Measurements from ENCODE around the gene CBX1. TPM values are rescaled to one million over a fixed set of nuclear protein-coding genes. Genes with fewer than 3 reads are reported as not detected.

Gene CBX1
- total and polyA plus RNA-seq, 2 donors (not counting 3 experiments of a cell fraction or from before 2014, with no cell fraction given), result 20.4 to 95.2 TPM

DNA sequence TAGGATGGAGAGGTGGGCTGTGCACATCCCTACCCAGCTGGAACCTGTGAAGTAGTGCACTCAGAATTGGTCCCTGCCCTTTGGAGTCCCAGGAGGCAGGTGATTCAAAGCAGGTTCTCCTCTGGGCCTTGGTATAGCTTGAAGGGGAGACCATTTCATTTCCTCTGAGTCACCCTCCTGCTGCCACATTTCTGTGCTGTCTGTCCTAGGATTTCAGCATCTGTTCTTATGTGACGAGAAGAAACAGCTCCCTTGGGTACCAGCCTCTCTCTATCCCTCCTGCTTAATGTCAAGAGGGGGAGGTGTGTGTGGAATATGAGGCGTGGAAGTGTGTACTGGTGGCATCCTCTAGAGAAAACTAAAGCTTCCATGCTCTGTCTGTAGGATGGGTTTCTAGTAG lies 58.1 kb downstream of the CBX1 start:
- Histone ChIP-seq H4K20me1 (replicated peaks; ENCODE audit: control insufficient read depth, extremely low read depth, insufficient read depth, low read length) (no peaks in the 10 kb centered on the region), H2AFZ (ENCODE audit: low read depth, low read length) (no peak overlapping the region), H3K9me1 (replicated peaks; ENCODE audit: control insufficient read depth, extremely low read depth, insufficient read depth, low read length) (no peaks in the 10 kb centered on the region), H3K4me1 (ENCODE audit: control insufficient read depth, extremely low read depth, insufficient read depth, low read length) (peaks cover 9% of the 10 kb centered on the region), H3K27ac (ENCODE audit: insufficient read depth, low read depth, low read length) (no peak overlapping the region), H3K79me2 (ENCODE audit: control insufficient read depth, insufficient read depth, low read length) (no peaks in the 10 kb centered on the region), H3K27me3 (ENCODE audit: control insufficient read depth in 2 of 2, insufficient read depth in 2 of 2, low read length in 2 of 2) (no peaks in the 10 kb centered on the region), H3K9me3 (replicated peaks; ENCODE audit: control insufficient read depth, insufficient read depth, low read length) (no peaks in the 10 kb centered on the region), H3K36me3 (ENCODE audit: control insufficient read depth in 2 of 2, extremely low read depth in 1 of 2, insufficient read depth in 2 of 2, low read length in 2 of 2) (no peaks in the 10 kb centered on the region), H3K4me2 (ENCODE audit: insufficient read depth, low read length) (no peak overlapping the region), H3K4me3 (replicated peaks in 1 of 3; ENCODE audit: insufficient read depth in 1 of 3, low read depth in 1 of 3, low read length in 3 of 3) (no peak overlapping the region), H3K9ac (replicated peaks; ENCODE audit: extremely low read depth, insufficient read depth, low read length) (no peak overlapping the region)
- no TSS peak for BruUV-seq (replicated peaks)
- ChIA-PET POLR2A (no interaction called here), CTCF (interaction anchor here (0.7 to 4.2 kb wide), 8 partner anchors 9 to 88 kb away, joined by 3 to 27 read pairs (median 4); no protein-coding TSS in a partner anchor)
- no peak for DNase-seq (ENCODE audit: low read depth, low spot score)
- intact Hi-C loops (cut with micrococcal nuclease), result no loop called here
- dilution Hi-C loops (cut with MboI; ENCODE audit: extremely low pct_ligation_motif_present, low sequenced_read_pairs), result no loop called here
- no peak for FAIRE-seq
- TF ChIP-seq, protein P1, sequence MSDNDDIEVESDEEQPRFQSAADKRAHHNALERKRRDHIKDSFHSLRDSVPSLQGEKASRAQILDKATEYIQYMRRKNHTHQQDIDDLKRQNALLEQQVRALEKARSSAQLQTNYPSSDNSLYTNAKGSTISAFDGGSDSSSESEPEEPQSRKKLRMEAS (IDR thresholded peaks at IDR 0.05; ENCODE audit: insufficient read depth, insufficient read length), result no peak
- TF ChIP-seq POLR2A (IDR thresholded peaks at IDR 0.05; ENCODE audit: low read depth, low read length), result no peak
- TF ChIP-seq, protein P2, sequence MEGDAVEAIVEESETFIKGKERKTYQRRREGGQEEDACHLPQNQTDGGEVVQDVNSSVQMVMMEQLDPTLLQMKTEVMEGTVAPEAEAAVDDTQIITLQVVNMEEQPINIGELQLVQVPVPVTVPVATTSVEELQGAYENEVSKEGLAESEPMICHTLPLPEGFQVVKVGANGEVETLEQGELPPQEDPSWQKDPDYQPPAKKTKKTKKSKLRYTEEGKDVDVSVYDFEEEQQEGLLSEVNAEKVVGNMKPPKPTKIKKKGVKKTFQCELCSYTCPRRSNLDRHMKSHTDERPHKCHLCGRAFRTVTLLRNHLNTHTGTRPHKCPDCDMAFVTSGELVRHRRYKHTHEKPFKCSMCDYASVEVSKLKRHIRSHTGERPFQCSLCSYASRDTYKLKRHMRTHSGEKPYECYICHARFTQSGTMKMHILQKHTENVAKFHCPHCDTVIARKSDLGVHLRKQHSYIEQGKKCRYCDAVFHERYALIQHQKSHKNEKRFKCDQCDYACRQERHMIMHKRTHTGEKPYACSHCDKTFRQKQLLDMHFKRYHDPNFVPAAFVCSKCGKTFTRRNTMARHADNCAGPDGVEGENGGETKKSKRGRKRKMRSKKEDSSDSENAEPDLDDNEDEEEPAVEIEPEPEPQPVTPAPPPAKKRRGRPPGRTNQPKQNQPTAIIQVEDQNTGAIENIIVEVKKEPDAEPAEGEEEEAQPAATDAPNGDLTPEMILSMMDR (IDR thresholded peaks at IDR 0.05; ENCODE audit: extremely low read depth in 1 of 2, insufficient read depth in 1 of 2, low read depth in 1 of 2, low read length in 2 of 2), result no peak
- TF ChIP-seq FOS (IDR thresholded peaks at IDR 0.05; ENCODE audit: borderline replicate concordance, insufficient read depth, low read length), result no peak
- no peak for TF ChIP-seq MYC (IDR thresholded peaks at IDR 0.05; ENCODE audit: low read depth, low read length)
- TF ChIP-seq GATA2 (IDR thresholded peaks at IDR 0.05; ENCODE audit: insufficient read depth, insufficient read length, low read depth, low read length), result no peak
- no peak for TF ChIP-seq JUN (IDR thresholded peaks at IDR 0.05; ENCODE audit: borderline replicate concordance, insufficient read depth, insufficient read length, low read depth)
- no peak for TF ChIP-seq EZH2 (IDR thresholded peaks at IDR 0.05; ENCODE audit: borderline replicate concordance, low read depth, low read length, severe bottlenecking)
- TF ChIP-seq POLR2AphosphoS5 (IDR thresholded peaks at IDR 0.05; ENCODE audit: insufficient read depth, low read depth, low read length), result no peak
